HG02981 (cell line): ENCODE measurements around the gene CNST.
"Not testable (repeated sequence)": the region's sequence is repeated elsewhere in the genome, so short reads cannot be mapped to it uniquely, and the experiment has no call there.

Source experiments
- ATAC-seq: cut with Tn5 transposase; IDR thresholded peaks from one replicate; pipeline ENCODE4 v1.9.1; 2021; ENCODE audit warnings: mild to moderate bottlenecking, moderate library complexity; ENCODE audit not compliant: unreplicated experiment

CNST gene

GRCh38 chr1:246617768-246618167 lies 51.5 kb downstream of the CNST start:
- no peak for ATAC-seq

- ATAC-seq = no peak
Measured at GRCh38 chr1:246618240-246618808, 52.1 kb downstream of the CNST start.

- no peak for ATAC-seq
Measured at GRCh38 chr1:246622035-246622652, 55.9 kb downstream of the CNST start.

GRCh38 chr1:246624091-246624490 lies 57.8 kb downstream of the CNST start:
- ATAC-seq = no peak

- ATAC-seq = peak; percentile 87
Measured at GRCh38 chr1:246629030-246629429, 62.8 kb downstream of the CNST start.

GRCh38 chr1:246629976-246630375 lies 63.7 kb downstream of the CNST start:
- ATAC-seq = peak; percentile 60

- ATAC-seq = no peak
Measured at GRCh38 chr1:246631426-246631825, 65.2 kb downstream of the CNST start.

- no peak for ATAC-seq
Measured at GRCh38 chr1:246632281-246633168, 66.3 kb downstream of the CNST start.

GRCh38 chr1:246634659-246635058 lies 68.4 kb downstream of the CNST start:
- not testable (repeated sequence) for ATAC-seq

- ATAC-seq = no peak
Measured at GRCh38 chr1:246638941-246639655, 72.8 kb downstream of the CNST start.

- no peak for ATAC-seq
Measured at GRCh38 chr1:246639732-246640131, 73.5 kb downstream of the CNST start.

- ATAC-seq = no peak
Measured at GRCh38 chr1:246640747-246641146, 74.5 kb downstream of the CNST start.

GRCh38 chr1:246641394-246641793 lies 75.1 kb downstream of the CNST start:
- no peak for ATAC-seq

- no peak for ATAC-seq
Measured at GRCh38 chr1:246642719-246643118, 76.5 kb downstream of the CNST start.

GRCh38 chr1:246647113-246647512 lies 80.9 kb downstream of the CNST start:
- no peak for ATAC-seq

- no peak for ATAC-seq
Measured at GRCh38 chr1:246647513-246647912, 81.3 kb downstream of the CNST start.

- ATAC-seq = no peak
Measured at GRCh38 chr1:246651012-246651695, 84.9 kb downstream of the CNST start.

GRCh38 chr1:246658567-246658966 lies 92.3 kb downstream of the CNST start:
- no peak for ATAC-seq

GRCh38 chr1:246659594-246660140 lies 93.4 kb downstream of the CNST start:
- no peak for ATAC-seq

GRCh38 chr1:246661451-246661850 lies 95.2 kb downstream of the CNST start:
- ATAC-seq = no peak
